MM.1S (cell line): Measurements from ENCODE around the gene PRM2.
A peak's percentile ranks its signal among the peaks of the same experiment; 100 is the strongest.

Source experiments
- DNase-seq: peaks from one replicate; pipeline ENCODE4 v3.0.0-alpha.2; 2015
- H2AFZ ChIP-seq: fragments of 300-600 bp; sonication (generic); 2 replicates; pipeline ENCODE4 v1.6.0; 2016; ENCODE audit warnings: antibody characterized with exemption, low read length
- H3F3A ChIP-seq: fragments of 300-600 bp; sonication (generic); 2 replicates; pipeline ENCODE4 v1.6.1; 2016; ENCODE audit warnings: mild to moderate bottlenecking, antibody characterized with exemption, low read length, moderate library complexity, mixed read lengths; ENCODE audit not compliant: insufficient read depth
- H3K27ac ChIP-seq: fragments of 300-600 bp; sonication (generic); 2 replicates; pipeline ENCODE4 v1.5.1; 2016; ENCODE audit warnings: mild to moderate bottlenecking, low read length
- H3K27me3 ChIP-seq: fragments of 300-600 bp; sonication (generic); replicated peaks from 2 replicates; pipeline ENCODE4 v1.6.0; 2016; ENCODE audit warnings: low read length; ENCODE audit not compliant: insufficient read depth
- H3K36me3 ChIP-seq: fragments of 300-600 bp; sonication (generic); replicated peaks from 2 replicates; pipeline ENCODE4 v1.6.1; 2016; ENCODE audit warnings: mild to moderate bottlenecking, low read length, mixed read lengths; ENCODE audit not compliant: insufficient read depth
- H3K4me1 ChIP-seq: fragments of 300-600 bp; sonication (generic); 2 replicates; pipeline ENCODE4 v1.6.1; 2016; ENCODE audit warnings: low read length, mixed read lengths
- H3K4me2 ChIP-seq: fragments of 300-600 bp; sonication (generic); 2 replicates; pipeline ENCODE4 v1.6.0; 2016; ENCODE audit warnings: low read depth, low read length
- H3K4me3 ChIP-seq: fragments of 300-600 bp; sonication (generic); 2 replicates; pipeline ENCODE4 v1.5.1; 2016; ENCODE audit warnings: low read length, mixed read lengths
- H3K79me2 ChIP-seq: fragments of 300-600 bp; sonication (generic); 2 replicates; pipeline ENCODE4 v1.6.1; 2016; ENCODE audit warnings: mixed run types, low read length, mixed read lengths
- H3K9ac ChIP-seq: fragments of 300-600 bp; sonication (generic); 2 replicates; pipeline ENCODE4 v1.6.1; 2016; ENCODE audit warnings: low read length, mixed read lengths
- H3K9me2 ChIP-seq: fragments of 300-600 bp; sonication (generic); replicated peaks from 2 replicates; pipeline ENCODE4 v1.6.1; 2016; ENCODE audit warnings: mild to moderate bottlenecking, low read length, mixed read lengths; ENCODE audit not compliant: insufficient read depth
- H3K9me3 ChIP-seq: fragments of 300-600 bp; sonication (generic); replicated peaks from 2 replicates; pipeline ENCODE4 v1.6.1; 2016; ENCODE audit warnings: mild to moderate bottlenecking, low read length, mixed read lengths; ENCODE audit not compliant: insufficient read depth
- H4K20me1 ChIP-seq: fragments of 300-600 bp; sonication (generic); 2 replicates; pipeline ENCODE4 v1.6.1; 2016; ENCODE audit warnings: mild to moderate bottlenecking, low read length, moderate library complexity, mixed read lengths; ENCODE audit not compliant: insufficient read depth
- CTCF ChIP-seq: fragments of 300-600 bp; sonication (generic); IDR thresholded peaks from 2 replicates; pipeline ENCODE4 v1.5.1; 2016; ENCODE audit warnings: antibody characterized with exemption, low read length, mixed read lengths
- EZH2 ChIP-seq: fragments of 300-600 bp; sonication (generic); optimal IDR thresholded peaks from 2 replicates; pipeline ENCODE3; 2017; ENCODE audit warnings: low read depth, mild to moderate bottlenecking, antibody characterized with exemption, low read length, mixed read lengths
- EZH2phosphoT487 ChIP-seq: fragments of 300-600 bp; sonication (generic); IDR thresholded peaks from 2 replicates; pipeline ENCODE4 v1.6.1; 2018; ENCODE audit warnings: antibody characterized with exemption, low read length

The PRM2 gene

GRCh38 chr16:11248133-11248532, 28.1 kb downstream of the PRM2 start:
- H3K4me1 ChIP-seq: peaks cover 17% of the 10 kb centered on the region
- TF ChIP-seq CTCF: no peak

DNA sequence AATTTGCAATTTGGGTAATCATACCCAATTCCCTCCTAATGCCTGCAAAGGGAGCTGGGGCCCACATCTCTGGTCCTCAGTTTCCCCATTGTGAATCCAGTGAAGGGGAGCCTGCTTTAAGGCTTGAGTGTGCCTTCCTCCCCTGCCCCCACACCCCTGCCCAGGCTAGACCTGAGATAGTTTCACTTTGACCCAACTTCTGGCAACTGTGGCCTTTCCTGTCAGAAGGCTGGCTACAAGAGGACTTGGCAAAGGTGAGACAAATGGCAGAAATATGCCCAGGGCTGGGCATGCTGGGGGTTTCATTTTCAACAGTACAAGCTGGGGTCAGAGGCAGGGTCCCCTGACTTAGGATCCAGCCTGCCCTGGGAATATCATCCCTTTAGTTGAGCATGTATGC, 30.3 kb downstream of the PRM2 start:
- Histone ChIP-seq H3K9ac (no peak overlapping the region), H3K4me2 (peak overlapping the region; percentile 20; the same call in 1 of the 2 replicates), H3F3A (no peaks in the 10 kb centered on the region), H3K27me3 (no peaks in the 10 kb centered on the region), H3K79me2 (no peaks in the 10 kb centered on the region), H3K9me3 (no peaks in the 10 kb centered on the region), H4K20me1 (no peaks in the 10 kb centered on the region), H3K4me1 (peaks cover 22% of the 10 kb centered on the region), H3K27ac (peak overlapping the region; percentile 34; the same call in 1 of the 2 replicates), H3K4me3 (no peak overlapping the region), H3K36me3 (no peaks in the 10 kb centered on the region), H3K9me2 (no peaks in the 10 kb centered on the region), H2AFZ (peak overlapping the region; percentile 56; the same call in 1 of the 2 replicates)
- TF ChIP-seq EZH2phosphoT487 (no peak), EZH2 (no peak), CTCF (no peak)
- DNase-seq: peak; percentile 63

More at GRCh38 chr16:11248133-11248532, 28.1 kb downstream of the PRM2 start:
- Histone ChIP-seq H3K4me3 (no peak overlapping the region), H3F3A (no peaks in the 10 kb centered on the region), H4K20me1 (no peaks in the 10 kb centered on the region), H3K4me2 (no peak overlapping the region), H3K36me3 (no peaks in the 10 kb centered on the region), H3K9ac (no peak overlapping the region), H3K79me2 (no peaks in the 10 kb centered on the region), H3K27me3 (no peaks in the 10 kb centered on the region), H3K9me2 (no peaks in the 10 kb centered on the region), H2AFZ (no peak overlapping the region), H3K9me3 (no peaks in the 10 kb centered on the region), H3K27ac (no peak overlapping the region)
- no peak for DNase-seq

DNA sequence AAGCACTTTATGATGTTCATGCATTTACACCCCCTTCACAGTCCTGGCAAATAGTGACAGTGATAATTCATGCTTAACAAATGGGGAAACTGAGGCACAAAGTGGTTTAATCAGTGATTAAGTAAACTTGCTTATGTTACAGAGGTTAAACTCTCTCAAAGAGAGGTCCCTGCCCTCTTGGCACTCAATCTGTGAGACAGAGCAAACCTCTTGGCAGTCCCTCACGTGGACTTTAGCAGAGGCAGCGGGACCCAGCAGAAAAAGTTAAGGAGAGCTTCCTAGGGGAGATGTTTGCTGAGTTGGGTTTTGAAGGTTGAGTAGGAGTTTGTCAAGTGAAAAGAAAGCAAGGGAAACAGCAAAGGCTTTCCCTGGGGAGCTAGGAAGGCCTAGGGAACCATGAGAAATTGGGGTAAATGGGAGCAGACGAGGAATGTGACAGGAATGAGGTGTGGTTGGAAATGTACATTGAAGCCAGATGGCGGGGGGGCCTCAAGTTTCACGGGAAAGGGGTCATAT, 31.0 kb downstream of the PRM2 start:
- Histone ChIP-seq H3K27ac (no peak overlapping the region), H3K4me2 (no peak overlapping the region), H3K36me3 (no peaks in the 10 kb centered on the region), H3K9ac (no peak overlapping the region), H3K9me3 (no peaks in the 10 kb centered on the region), H3K9me2 (no peaks in the 10 kb centered on the region), H3F3A (no peaks in the 10 kb centered on the region; the same call in 1 of the 2 replicates), H3K4me3 (no peak overlapping the region), H3K4me1 (peaks cover 29% of the 10 kb centered on the region), H4K20me1 (no peaks in the 10 kb centered on the region), H3K79me2 (no peaks in the 10 kb centered on the region), H3K27me3 (no peaks in the 10 kb centered on the region), H2AFZ (no peak overlapping the region)
- DNase-seq: no peak
- no peak for TF ChIP-seq EZH2
- no peak for TF ChIP-seq CTCF
- no peak for TF ChIP-seq EZH2phosphoT487
